SIG-M5 (cell line): Measurements from ENCODE around the gene MACC1.
"Not testable (repeated sequence)": the region's sequence is repeated elsewhere in the genome, so short reads cannot be mapped to it uniquely, and the experiment has no call there.

ENCODE experiments used
- DNase-seq: peaks from one replicate; lab custom pipeline; 2025; lab: John Stamatoyannopoulos, UW

Gene MACC1

GRCh38 chr7:20207811-20208210 lies 9.4 kb downstream of the MACC1 start:
- not testable (repeated sequence) for DNase-seq

GRCh38 chr7:20206104-20206896 lies 10.9 kb downstream of the MACC1 start:
- DNase-seq = no peak

DNA sequence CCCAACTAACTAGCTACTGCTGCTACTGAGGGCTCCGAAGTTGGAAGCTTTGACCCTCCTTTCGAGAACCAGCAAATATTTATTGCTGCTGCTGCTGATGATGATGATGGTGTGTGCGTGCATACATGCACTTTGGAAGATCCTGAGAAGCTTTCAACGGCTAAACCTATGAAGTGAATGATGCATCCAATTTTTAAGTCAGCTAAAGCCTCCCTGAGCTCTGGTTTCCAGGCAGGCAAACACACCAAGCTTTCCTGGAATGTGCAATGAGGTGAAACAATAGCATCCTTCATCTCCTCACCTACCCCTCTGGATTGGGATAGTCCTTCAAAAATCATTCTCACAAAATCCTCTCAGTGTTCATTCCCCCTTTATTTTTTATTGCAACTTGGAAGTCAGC lies 13.9 kb downstream of the MACC1 start:
- DNase-seq = no peak

DNA sequence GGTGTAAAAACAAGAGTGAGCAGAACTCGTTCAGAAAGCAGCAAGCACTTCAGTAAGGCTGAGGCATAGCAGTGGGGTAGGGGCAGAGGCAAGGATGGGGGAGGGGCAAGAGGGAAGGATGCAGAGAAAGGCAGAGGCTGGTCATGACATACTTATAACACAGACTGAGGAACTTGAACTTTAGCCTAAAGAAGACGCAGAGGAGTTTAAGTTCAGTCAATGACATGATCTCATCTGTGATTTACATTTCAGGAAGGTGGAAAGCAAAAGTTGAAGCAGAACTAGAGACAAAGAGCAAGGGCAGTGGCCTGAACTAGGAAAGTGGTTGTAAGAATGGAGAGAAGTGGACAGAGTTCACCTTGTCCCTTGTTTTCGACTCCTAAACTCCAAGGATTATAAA lies 15.8 kb downstream of the MACC1 start:
- DNase-seq = no peak

GRCh38 chr7:20200971-20201370 lies 16.2 kb downstream of the MACC1 start:
- DNase-seq = no peak

DNA sequence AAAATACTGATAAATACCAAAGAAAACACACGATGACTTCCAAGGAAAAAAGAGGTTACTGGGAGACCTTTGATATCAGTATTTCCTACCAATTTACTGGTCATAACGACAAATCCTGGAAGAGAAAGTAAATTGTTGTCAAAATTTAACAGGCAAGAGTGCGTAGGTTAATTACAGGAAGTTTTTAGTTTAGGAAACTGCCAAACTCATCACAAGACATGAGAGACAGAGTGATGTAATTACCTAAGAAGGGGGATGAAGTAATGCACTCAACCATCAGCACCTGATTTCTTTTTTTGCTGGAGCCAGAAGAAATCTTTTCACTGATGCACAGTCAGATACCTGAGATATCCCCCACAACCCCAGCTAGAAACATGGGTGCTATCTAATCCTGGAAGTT lies 16.8 kb downstream of the MACC1 start:
- no peak for DNase-seq

- peak; percentile 86 for DNase-seq
Observed at GRCh38 chr7:20199015-20199737, 18.0 kb downstream of the MACC1 start.

- no peak for DNase-seq
Observed at GRCh38 chr7:20198260-20198659, 18.9 kb downstream of the MACC1 start.

DNA sequence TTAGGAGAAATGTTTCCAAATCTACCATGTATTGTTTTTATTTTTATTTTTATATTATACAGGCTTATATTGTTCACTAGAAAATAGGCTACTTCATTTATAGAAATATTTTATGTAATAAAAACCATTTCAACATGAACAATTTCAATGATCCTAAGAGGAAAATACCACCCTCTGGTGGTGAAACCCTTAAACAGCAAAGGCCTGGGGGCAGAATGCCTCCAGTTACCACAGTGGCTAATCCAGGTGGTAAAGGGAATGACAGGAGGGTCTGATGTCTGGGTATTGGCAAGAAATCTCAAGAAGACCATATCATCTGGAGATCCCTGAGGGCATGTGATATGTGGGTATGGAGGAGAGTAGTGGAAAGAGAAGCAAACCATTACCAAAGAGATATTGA lies 19.3 kb downstream of the MACC1 start:
- no peak for DNase-seq

GRCh38 chr7:20197125-20197748 lies 19.9 kb downstream of the MACC1 start:
- DNase-seq = no peak

- no peak for DNase-seq
Observed at GRCh38 chr7:20194343-20194995, 22.7 kb downstream of the MACC1 start.

- DNase-seq = no peak
Observed at GRCh38 chr7:20193873-20194272, 23.3 kb downstream of the MACC1 start.

- no peak for DNase-seq
Observed at GRCh38 chr7:20193242-20193777, 23.9 kb downstream of the MACC1 start.

DNA sequence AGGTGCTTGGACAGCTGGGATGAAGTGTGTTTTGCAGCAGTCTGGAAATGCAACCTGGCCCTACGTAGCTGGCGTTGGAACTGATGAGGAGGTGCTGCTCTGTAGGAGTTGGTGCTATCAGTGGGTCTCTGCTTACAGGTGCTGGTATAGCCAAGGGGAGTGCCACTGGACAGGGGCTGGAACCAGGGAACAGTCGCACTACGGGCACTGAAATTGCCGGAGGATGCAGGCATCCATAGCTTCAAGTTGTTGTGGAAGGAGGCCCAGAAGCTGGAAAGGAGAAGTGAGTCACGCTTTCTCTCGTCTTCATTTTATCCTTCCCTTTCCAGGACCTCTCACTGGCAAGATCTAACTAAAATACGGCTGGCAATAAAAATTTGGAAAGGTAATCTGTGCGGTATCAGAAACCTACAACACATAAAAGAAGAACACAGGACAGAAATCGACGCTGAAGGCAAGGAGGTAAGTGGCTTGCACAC lies 25.8 kb downstream of the MACC1 start:
- DNase-seq = no peak

GRCh38 chr7:20190560-20191390 lies 26.4 kb downstream of the MACC1 start:
- no peak for DNase-seq

DNA sequence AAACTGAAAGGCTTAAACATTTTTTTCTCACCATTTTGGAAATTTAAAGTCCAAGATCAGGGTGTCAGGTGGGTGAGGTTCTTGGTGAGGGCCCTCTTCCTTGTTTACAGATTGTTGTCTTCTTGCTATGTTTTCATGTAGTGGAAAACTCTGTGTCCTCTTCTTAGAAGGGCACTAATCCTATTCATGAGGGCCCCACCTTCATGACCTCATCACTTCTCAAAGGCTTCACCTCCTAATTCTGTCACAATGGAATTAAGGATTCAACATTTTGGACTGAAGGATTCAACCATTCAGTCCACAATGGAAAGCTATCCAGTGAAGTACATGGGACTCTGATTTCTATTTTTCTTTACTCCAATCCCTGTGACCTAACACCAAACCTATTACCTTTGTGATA lies 27.3 kb downstream of the MACC1 start:
- DNase-seq = no peak

DNA sequence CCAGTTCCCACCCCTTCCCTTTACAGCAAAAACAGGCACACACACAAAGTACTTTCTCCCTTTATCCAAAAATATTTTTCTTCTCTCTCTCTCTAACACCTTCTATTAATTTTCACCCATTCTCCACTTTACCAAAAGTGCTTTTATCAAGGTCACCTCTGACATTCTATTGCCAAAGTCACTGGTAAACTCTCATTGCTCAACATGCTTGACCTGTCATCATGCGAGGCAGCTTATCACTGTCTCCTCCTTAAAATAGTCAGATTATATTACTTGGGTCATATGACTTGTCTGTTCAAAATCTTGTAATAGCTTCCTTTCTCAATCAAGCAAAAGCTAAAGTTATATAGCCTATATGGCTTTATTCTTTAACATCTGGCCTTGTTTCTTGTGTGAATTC lies 28.6 kb downstream of the MACC1 start:
- no peak for DNase-seq

GRCh38 chr7:20187850-20188249 lies 29.3 kb downstream of the MACC1 start:
- not testable (repeated sequence) for DNase-seq

GRCh38 chr7:20185988-20186387 lies 31.2 kb downstream of the MACC1 start:
- no peak for DNase-seq

GRCh38 chr7:20183086-20183485 lies 34.1 kb downstream of the MACC1 start:
- no peak for DNase-seq

GRCh38 chr7:20176578-20177242 lies 40.5 kb downstream of the MACC1 start:
- DNase-seq = no peak
